Adrenal gland (tissue), 12 donors: Measurements from ENCODE around the gene PSG5. TPM values are rescaled to one million over a fixed set of nuclear protein-coding genes. Genes with fewer than 3 reads are reported as not detected.
"Not testable (repeated sequence)": the region's sequence is repeated elsewhere in the genome, so short reads cannot be mapped to it uniquely, and the experiment has no call there.

ENCODE experiments used
- DNase-seq, 7 donors: peaks; one replicate each; pipeline ENCODE4 v3.0.0-alpha.2; 2019 to 2020
- H3K27ac ChIP-seq, 5 donors: fragments of 200-600 bp; sonication (generic) in 4 of 5; 1 replicate in 3 of 5; 2 replicates in 2 of 5; pipeline versions ENCODE4 v1.5.1 to v1.8.0; 2016 to 2020; ENCODE audit warnings: mild to moderate bottlenecking in 1 of 5
- H3K27me3 ChIP-seq: fragments of 200-600 bp; 2 replicates; pipeline ENCODE4 v1.8.0; 2021
- H3K36me3 ChIP-seq, 2 donors: fragments of 200-600 bp; replicated peaks in 1 of 2; 1 replicate in 1 of 2; 2 replicates in 1 of 2; pipeline versions ENCODE4 v1.5.1 to v1.8.0; 2018 to 2022
- H3K4me1 ChIP-seq, 2 donors: fragments of 200-600 bp; replicated peaks in 1 of 2; 1 replicate in 1 of 2; 2 replicates in 1 of 2; pipeline versions ENCODE4 v1.5.1 to v1.8.0; 2018 to 2021
- H3K4me3 ChIP-seq, 4 donors: fragments of 200-600 bp; sonication (generic) in 3 of 4; one replicate each; pipeline ENCODE4 v1.5.1; 2016 to 2018
- H3K9me3 ChIP-seq, 3 donors: fragments of 200-600 bp; sonication (generic) in 1 of 3; replicated peaks in 1 of 3; 1 replicate in 2 of 3; 2 replicates in 1 of 3; pipeline versions ENCODE4 v1.5.1 to v1.8.0; 2016 to 2021
- WGBS, 4 donors: extraction: QIAGEN DNeasy Blood & Tissue Kit in 2 of 4; methylation state at CpG; one replicate each; pipeline versions ENCODE4 v1.1.5 to v1.1.7; 2013 to 2017; 5-methylcytosine and 5-hydroxymethylcytosine counted together
- intact Hi-C, 2 donors: fragments of 100-400 bp; cut with DNase I; formaldehyde crosslinking; loops; one replicate each; pipeline versions ENCODE4 v1.14.1 to v1.15.0; 2022 to 2023
- polyA plus RNA-seq, 3 donors: library from polyadenylated mRNA; stranded (reverse); fragments of 200-250 nt in 2 of 3; fragments of 350-450 nt in 1 of 3; fragmentation: Illumina TruSeq in 1 of 3; extraction: RNeasy Lipid Tissue Mini Kit (QIAGEN cat#74804) in 1 of 3; gene quantifications; one replicate each; pipeline ENCODE4 v1.2.3, GENCODE V29; 2013 to 2014
- total RNA-seq, 9 donors: library from RNA; depleted of rRNA in 4 of 9; stranded (reverse); fragments of >200 nt in 4 of 9; fragments of 120-200 nt in 1 of 9; fragmentation: NEBNext Ultra II Directional in 1 of 9; extraction: Animal tissue kit (Norgen Biotek cat#: 25700) in 1 of 9; gene quantifications; one replicate each; pipeline versions ENCODE4 v1.1.0 to v1.2.4, GENCODE V29; 2013 to 2023
- TF ChIP-seq, protein P1 (sequence below), 6 experiments: fragments of 450-650 bp in 4 of 6; fragments of 200-600 bp in 2 of 6; sonication (generic) in 1 of 6; IDR thresholded peaks; 1 replicate in 5 of 6; 2 replicates in 1 of 6; pipeline versions ENCODE4 v1.5.1 to v1.8.0; 2016 to 2021; ENCODE audit warnings: antibody characterized with exemption in 6 of 6, mild to moderate bottlenecking in 2 of 6, moderate library complexity in 1 of 6
- donor health status: healthy with polysubstance abuse.
- donor health status: Bipolar disorder and iron deficiency.
- donor health status: DM: yes; HTN: yes; CAD: no.
- donor health status: DM: no; HTN: no; CAD: no.
- donor health status: DM: no; HTN: no; CAD: no.
- donor health status: DM: yes; HTN: yes; CAD: no.

Gene PSG5
- total and polyA plus RNA-seq, 12 donors = not detected

DNA sequence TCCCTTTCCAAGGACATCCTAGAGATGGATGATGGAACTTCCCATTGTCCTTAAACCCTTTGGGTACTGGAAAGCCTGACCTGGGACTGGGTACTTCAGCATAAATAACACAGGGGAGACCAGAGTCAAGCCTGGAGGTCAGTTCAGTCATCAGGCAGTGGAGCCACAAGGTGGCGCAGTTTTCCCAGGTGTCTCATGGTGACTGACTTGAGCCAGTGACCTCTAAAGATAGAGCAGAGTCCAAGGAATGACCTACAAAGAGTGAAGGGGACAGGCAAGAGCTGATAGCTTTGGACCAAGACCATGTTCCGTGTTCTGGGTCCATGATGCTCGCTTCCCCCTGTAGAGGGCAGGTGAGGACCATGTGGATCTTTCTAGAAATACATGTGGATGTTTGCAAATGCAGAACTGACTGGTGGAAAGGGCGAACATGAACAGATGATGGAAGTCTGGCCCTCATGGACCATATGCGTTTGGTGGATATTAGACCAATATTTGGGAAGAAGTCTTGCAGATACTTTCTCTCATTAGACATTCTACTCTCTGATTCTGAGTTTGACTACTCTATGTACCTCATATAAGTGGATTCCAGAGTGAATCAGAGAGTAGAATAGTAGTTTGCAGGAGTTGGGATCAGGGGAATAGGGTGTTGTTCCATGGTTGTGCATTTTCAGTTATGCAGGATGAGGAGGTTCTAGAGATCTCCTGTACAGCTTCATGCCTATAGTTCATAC is 12.5 kb upstream of the PSG5 start:
- H3K9me3 ChIP-seq, H3K27ac ChIP-seq, H3K36me3 ChIP-seq, intact Hi-C loops, H3K27me3 ChIP-seq, H3K4me1 ChIP-seq, H3K4me3 ChIP-seq: not testable (repeated sequence)
- WGBS, 4 donors = 44 to 70% (median 55%) methylated on average over 4 to 5 of the region's 5 CpGs
- DNase-seq = peak in 3 of 7 donors; percentile 45 to 55 (median 54)
- TF ChIP-seq, protein P1, sequence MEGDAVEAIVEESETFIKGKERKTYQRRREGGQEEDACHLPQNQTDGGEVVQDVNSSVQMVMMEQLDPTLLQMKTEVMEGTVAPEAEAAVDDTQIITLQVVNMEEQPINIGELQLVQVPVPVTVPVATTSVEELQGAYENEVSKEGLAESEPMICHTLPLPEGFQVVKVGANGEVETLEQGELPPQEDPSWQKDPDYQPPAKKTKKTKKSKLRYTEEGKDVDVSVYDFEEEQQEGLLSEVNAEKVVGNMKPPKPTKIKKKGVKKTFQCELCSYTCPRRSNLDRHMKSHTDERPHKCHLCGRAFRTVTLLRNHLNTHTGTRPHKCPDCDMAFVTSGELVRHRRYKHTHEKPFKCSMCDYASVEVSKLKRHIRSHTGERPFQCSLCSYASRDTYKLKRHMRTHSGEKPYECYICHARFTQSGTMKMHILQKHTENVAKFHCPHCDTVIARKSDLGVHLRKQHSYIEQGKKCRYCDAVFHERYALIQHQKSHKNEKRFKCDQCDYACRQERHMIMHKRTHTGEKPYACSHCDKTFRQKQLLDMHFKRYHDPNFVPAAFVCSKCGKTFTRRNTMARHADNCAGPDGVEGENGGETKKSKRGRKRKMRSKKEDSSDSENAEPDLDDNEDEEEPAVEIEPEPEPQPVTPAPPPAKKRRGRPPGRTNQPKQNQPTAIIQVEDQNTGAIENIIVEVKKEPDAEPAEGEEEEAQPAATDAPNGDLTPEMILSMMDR (IDR thresholded peaks at IDR 0.05) = peak in 3 of 6 experiments; percentile 4 to 26 (median 14)

- H3K36me3 ChIP-seq, DNase-seq, H3K4me3 ChIP-seq, H3K9me3 ChIP-seq, H3K27me3 ChIP-seq, intact Hi-C loops, H3K4me1 ChIP-seq, H3K27ac ChIP-seq: not testable (repeated sequence)
- WGBS, 4 donors = 69 to 90% (median 88%) methylated on average over 2 to 4 of the region's 7 CpGs
Observed at GRCh38 chr19:43197666-43198397, 11.5 kb upstream of the PSG5 start.

GRCh38 chr19:43194397-43194796 is 8.1 kb upstream of the PSG5 start:
- H3K9me3 ChIP-seq, H3K27me3 ChIP-seq, H3K27ac ChIP-seq, H3K36me3 ChIP-seq, H3K4me1 ChIP-seq, DNase-seq, H3K4me3 ChIP-seq, intact Hi-C loops: not testable (repeated sequence)
- WGBS, 4 donors = 74 to 83% (median 78%) methylated on average over 7 of the region's 7 CpGs

GRCh38 chr19:43192381-43193155 is 6.2 kb upstream of the PSG5 start:
- H3K9me3 ChIP-seq, intact Hi-C loops, H3K27ac ChIP-seq, H3K36me3 ChIP-seq, H3K27me3 ChIP-seq, DNase-seq, H3K4me1 ChIP-seq, H3K4me3 ChIP-seq: not testable (repeated sequence)
- WGBS, 4 donors = 44 to 61% (median 58%) methylated on average over 4 of the region's 4 CpGs

GRCh38 chr19:43188092-43188491 is 1.8 kb upstream of the PSG5 start:
- H3K4me1 ChIP-seq, intact Hi-C loops, H3K27me3 ChIP-seq, DNase-seq, H3K9me3 ChIP-seq, H3K4me3 ChIP-seq, H3K36me3 ChIP-seq, H3K27ac ChIP-seq: not testable (repeated sequence)
- WGBS, 4 donors = 45 to 74% (median 58%) methylated on average over 6 to 9 of the region's 9 CpGs
- TF ChIP-seq, protein P1 (IDR thresholded peaks at IDR 0.05) = peak in 2 of 6 experiments; percentile 23 to 52

- peak; percentile 42 to 73 (median 53) for DNase-seq
- H3K9me3 ChIP-seq, H3K36me3 ChIP-seq, intact Hi-C loops, H3K27me3 ChIP-seq, H3K4me3 ChIP-seq, H3K4me1 ChIP-seq: not testable (repeated sequence)
- WGBS, 4 donors = 33 to 42% (median 39%) methylated on average over 3 to 4 of the region's 4 CpGs
- H3K27ac ChIP-seq = peak overlapping the region in 1 of 5 donors; percentile 71
Observed at GRCh38 chr19:43181869-43182771, 4.2 kb downstream of the PSG5 start.
